GM12878 (cell line): ENCODE results near the gene PID1.

Source experiments
- CTCF ChIP-seq, 3 experiments: IDR thresholded peaks in 2 of 3; conservative IDR thresholded peaks in 1 of 3; 2 replicates each; pipeline ENCODE4 v1.5.1; 2011; ENCODE audit warnings: low read depth in 3 of 3, low read length in 3 of 3, mild to moderate bottlenecking in 3 of 3, control low read depth in 2 of 3, moderate library complexity in 2 of 3, inconsistent platforms in 1 of 3, mixed read lengths in 1 of 3; ENCODE audit not compliant: control insufficient read depth in 2 of 3, insufficient read depth in 1 of 3; ENCODE audit errors: extremely low read depth in 1 of 3
- EP300 ChIP-seq, 2 experiments: fragments of 150-350 bp in 1 of 2; IDR thresholded peaks; 2 replicates each; pipeline ENCODE4 v1.6.1; 2011 to 2012; ENCODE audit warnings: low read depth in 2 of 2, low read length in 2 of 2, borderline replicate concordance in 1 of 2, improper control_type of control experiment in 1 of 2, inconsistent platforms in 1 of 2; ENCODE audit not compliant: control insufficient read depth in 1 of 2
- KAT2A ChIP-seq: conservative IDR thresholded peaks from 2 replicates; pipeline ENCODE4 v1.6.1; 2011; ENCODE audit warnings: low read depth, low read length; ENCODE audit not compliant: control insufficient read depth
- MXI1 ChIP-seq: fragments of 150-350 bp; IDR thresholded peaks from 2 replicates; pipeline ENCODE4 v1.6.1; 2011; ENCODE audit warnings: low read depth, mild to moderate bottlenecking, inconsistent platforms, low read length, improper control_type of control experiment
- NFIC ChIP-seq: IDR thresholded peaks from 2 replicates; pipeline ENCODE4 v1.6.1; 2012; ENCODE audit warnings: low read depth, mild to moderate bottlenecking, inconsistent platforms, low read length, moderate library complexity
- POLR2A ChIP-seq: IDR thresholded peaks from 2 replicates; pipeline ENCODE4 v1.6.1; 2011; ENCODE audit warnings: low read depth, mild to moderate bottlenecking, low read length
- POU2F2 ChIP-seq: IDR thresholded peaks from 3 replicates; pipeline ENCODE4 v1.6.1; 2011; ENCODE audit warnings: low read depth, mild to moderate bottlenecking, low read length, borderline replicate concordance
- RELB ChIP-seq: fragments of 450-650 bp; IDR thresholded peaks from 2 replicates; pipeline ENCODE4 v1.6.1; 2017; ENCODE audit warnings: low read depth, mild to moderate bottlenecking, moderate library complexity
- SKIL ChIP-seq: fragments of 450-650 bp; IDR thresholded peaks from 2 replicates; pipeline ENCODE4 v1.6.1; 2017; ENCODE audit warnings: mild to moderate bottlenecking, low read depth, inconsistent platforms; ENCODE audit not compliant: poor library complexity, severe bottlenecking
- SUZ12 ChIP-seq: fragments of 200-600 bp; sonication (generic); IDR thresholded peaks from one replicate; pipeline ENCODE4 v1.6.1; 2018; ENCODE audit warnings: antibody characterized with exemption, mild to moderate bottlenecking; ENCODE audit not compliant: unreplicated experiment
- ZNF24 ChIP-seq: fragments of 450-650 bp; IDR thresholded peaks from 2 replicates; pipeline ENCODE4 v1.6.1; 2017; ENCODE audit warnings: antibody characterized with exemption, mild to moderate bottlenecking
- ZNF622 ChIP-seq: fragments of 450-650 bp; IDR thresholded peaks from 2 replicates; pipeline ENCODE4 v1.6.1; 2017; ENCODE audit warnings: mild to moderate bottlenecking, inconsistent platforms

- no peak for TF ChIP-seq CTCF (IDR thresholded peaks at IDR 0.05 in 2 of 3, conservative IDR thresholded peaks at IDR 0.05 in 1 of 3; ENCODE audit: control insufficient read depth in 2 of 3, extremely low read depth in 1 of 3, insufficient read depth in 1 of 3, low read depth in 3 of 3, low read length in 3 of 3)
- TF ChIP-seq RELB: no peak
- no peak for TF ChIP-seq EP300 (IDR thresholded peaks at IDR 0.05; ENCODE audit: borderline replicate concordance in 1 of 2, control insufficient read depth in 1 of 2, low read depth in 2 of 2, low read length in 2 of 2)
- TF ChIP-seq KAT2A: no peak
- no peak for TF ChIP-seq NFIC
- TF ChIP-seq SKIL: no peak
- no peak for TF ChIP-seq ZNF24
- no peak for TF ChIP-seq SUZ12
- no peak for TF ChIP-seq POU2F2
- no peak for TF ChIP-seq MXI1
- TF ChIP-seq POLR2A: no peak
- TF ChIP-seq ZNF622: no peak
Observed at GRCh38 chr2:229301237-229301636, 30.1 kb upstream of the PID1 start.
